Effector memory CD4-positive, alpha-beta T cell (primary cell): ENCODE results near the gene CUL2.

Experiments used
- DNase-seq, 3 donors: peaks; one replicate each; pipeline ENCODE4 v3.0.0-alpha.2; 2020
- H3K27ac ChIP-seq: 2 replicates; pipeline ENCODE4 v1.7.0; 2013; ENCODE audit warnings: mild to moderate bottlenecking, low read length, moderate library complexity; ENCODE audit not compliant: insufficient read depth, poor library complexity, severe bottlenecking
- H3K27me3 ChIP-seq: replicated peaks from 2 replicates; pipeline ENCODE4 v1.7.0; 2013; ENCODE audit warnings: mild to moderate bottlenecking, low read length; ENCODE audit not compliant: insufficient read depth, control insufficient read depth, poor library complexity, severe bottlenecking
- H3K36me3 ChIP-seq: 2 replicates; pipeline ENCODE4 v1.7.0; 2013; ENCODE audit warnings: mild to moderate bottlenecking, low read length, moderate library complexity; ENCODE audit not compliant: control insufficient read depth, insufficient read depth
- H3K4me1 ChIP-seq: 2 replicates; pipeline ENCODE4 v1.7.0; 2013; ENCODE audit warnings: low read length, mild to moderate bottlenecking; ENCODE audit not compliant: control insufficient read depth, insufficient read depth, poor library complexity, severe bottlenecking
- H3K4me3 ChIP-seq: 2 replicates; pipeline ENCODE4 v1.7.0; 2013; ENCODE audit warnings: low read length, low read depth, mild to moderate bottlenecking; ENCODE audit not compliant: insufficient read depth, poor library complexity, severe bottlenecking
- H3K9me3 ChIP-seq: 2 replicates; pipeline ENCODE4 v1.7.0; 2013; ENCODE audit warnings: mild to moderate bottlenecking, low read length, moderate library complexity; ENCODE audit not compliant: control insufficient read depth

Gene CUL2

GRCh38 chr10:34960983-34961382 is 129.2 kb downstream of the CUL2 start:
- H3K27ac ChIP-seq, result no peak overlapping the region
- no peaks in the 10 kb centered on the region for H3K36me3 ChIP-seq
- H3K9me3 ChIP-seq, result no peaks in the 10 kb centered on the region
- no peaks in the 10 kb centered on the region for H3K4me1 ChIP-seq
- no peaks in the 10 kb centered on the region for H3K27me3 ChIP-seq
- no peak for DNase-seq
- H3K4me3 ChIP-seq, result no peak overlapping the region

DNA sequence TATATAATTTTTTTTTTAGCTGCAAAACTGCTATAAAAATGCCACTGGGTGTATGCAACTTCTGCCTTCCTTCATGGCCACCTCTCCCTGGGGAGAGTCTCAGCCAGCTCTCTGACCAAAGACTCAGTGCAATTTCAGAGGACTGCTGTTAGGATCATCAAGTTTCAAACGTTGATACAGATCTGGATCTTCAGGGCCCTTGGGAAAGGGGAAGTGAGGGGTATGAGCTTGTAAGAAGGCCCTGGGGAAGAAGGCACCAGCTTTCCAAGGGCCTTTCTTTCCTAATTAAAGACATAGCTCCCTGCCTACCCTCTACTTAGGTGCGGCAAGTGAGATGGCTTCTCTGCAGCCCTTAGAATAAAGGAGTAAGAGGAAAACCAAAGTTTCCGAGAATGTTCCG is 130.4 kb downstream of the CUL2 start:
- no peaks in the 10 kb centered on the region for H3K4me1 ChIP-seq
- H3K9me3 ChIP-seq, result no peaks in the 10 kb centered on the region
- H3K27ac ChIP-seq, result no peak overlapping the region
- H3K27me3 ChIP-seq, result no peaks in the 10 kb centered on the region
- no peak for DNase-seq
- no peaks in the 10 kb centered on the region for H3K36me3 ChIP-seq
- H3K4me3 ChIP-seq, result no peak overlapping the region

- no peak overlapping the region for H3K27ac ChIP-seq
- H3K9me3 ChIP-seq, result no peaks in the 10 kb centered on the region
- no peaks in the 10 kb centered on the region for H3K4me1 ChIP-seq
- no peaks in the 10 kb centered on the region for H3K36me3 ChIP-seq
- no peak for DNase-seq
- no peak overlapping the region for H3K4me3 ChIP-seq
- H3K27me3 ChIP-seq, result no peaks in the 10 kb centered on the region
Observed at GRCh38 chr10:34959321-34959720, 130.8 kb downstream of the CUL2 start.
